Measurements from ENCODE around the gene EMC1. TPM values are rescaled to one million over a fixed set of nuclear protein-coding genes. Genes with fewer than 3 reads are reported as not detected.

Gene EMC1
- total and polyA plus RNA-seq, 2 donors (not counting 3 experiments of a cell fraction or from before 2014, with no cell fraction given) = 77.5 to 164 TPM

- DNase-seq (ENCODE audit: low read depth, low spot score) (no peak), FAIRE-seq (no peak)
- Histone ChIP-seq H3K4me2 (ENCODE audit: insufficient read depth, low read length) (no peak overlapping the region), H3K4me3 (replicated peaks in 1 of 3; ENCODE audit: insufficient read depth in 1 of 3, low read depth in 1 of 3, low read length in 3 of 3) (no peak overlapping the region), H2AFZ (ENCODE audit: low read depth, low read length) (no peak overlapping the region), H3K36me3 (ENCODE audit: control insufficient read depth in 2 of 2, extremely low read depth in 1 of 2, insufficient read depth in 2 of 2, low read length in 2 of 2) (peaks cover 11 to 21% of the 10 kb centered on the region in 2 experiments), H3K9me1 (replicated peaks; ENCODE audit: control insufficient read depth, extremely low read depth, insufficient read depth, low read length) (no peaks in the 10 kb centered on the region), H3K79me2 (ENCODE audit: control insufficient read depth, insufficient read depth, low read length) (peaks cover 57% of the 10 kb centered on the region), H3K27ac (ENCODE audit: insufficient read depth, low read depth, low read length) (no peak overlapping the region), H4K20me1 (replicated peaks; ENCODE audit: control insufficient read depth, extremely low read depth, insufficient read depth, low read length) (no peaks in the 10 kb centered on the region), H3K27me3 (ENCODE audit: control insufficient read depth in 2 of 2, insufficient read depth in 2 of 2, low read length in 2 of 2) (no peaks in the 10 kb centered on the region), H3K4me1 (ENCODE audit: control insufficient read depth, extremely low read depth, insufficient read depth, low read length) (peaks cover 18% of the 10 kb centered on the region), H3K9me3 (replicated peaks; ENCODE audit: control insufficient read depth, insufficient read depth, low read length) (no peaks in the 10 kb centered on the region), H3K9ac (replicated peaks; ENCODE audit: extremely low read depth, insufficient read depth, low read length) (no peak overlapping the region)
- ChIA-PET POLR2A (interaction anchor here (0.7 kb wide), 1 partner anchor 43 kb away, joined by 3 read pairs; no protein-coding TSS in a partner anchor), CTCF (interaction anchor here (0.7 to 1.6 kb wide), 2 partner anchors 14 to 399 kb away, joined by 3 to 8 read pairs; no protein-coding TSS in a partner anchor)
- dilution Hi-C loops (cut with MboI; ENCODE audit: extremely low pct_ligation_motif_present, low sequenced_read_pairs) = no loop called here
- TF ChIP-seq POLR2AphosphoS5 (IDR thresholded peaks at IDR 0.05; ENCODE audit: insufficient read depth, low read depth, low read length) = no peak
- no peak for TF ChIP-seq MYC (IDR thresholded peaks at IDR 0.05; ENCODE audit: low read depth, low read length)
- TF ChIP-seq GATA2 (IDR thresholded peaks at IDR 0.05; ENCODE audit: insufficient read depth, insufficient read length, low read depth, low read length) = no peak
- TF ChIP-seq MAX (IDR thresholded peaks at IDR 0.05; ENCODE audit: insufficient read depth, insufficient read length) = no peak
- TF ChIP-seq, protein P1, sequence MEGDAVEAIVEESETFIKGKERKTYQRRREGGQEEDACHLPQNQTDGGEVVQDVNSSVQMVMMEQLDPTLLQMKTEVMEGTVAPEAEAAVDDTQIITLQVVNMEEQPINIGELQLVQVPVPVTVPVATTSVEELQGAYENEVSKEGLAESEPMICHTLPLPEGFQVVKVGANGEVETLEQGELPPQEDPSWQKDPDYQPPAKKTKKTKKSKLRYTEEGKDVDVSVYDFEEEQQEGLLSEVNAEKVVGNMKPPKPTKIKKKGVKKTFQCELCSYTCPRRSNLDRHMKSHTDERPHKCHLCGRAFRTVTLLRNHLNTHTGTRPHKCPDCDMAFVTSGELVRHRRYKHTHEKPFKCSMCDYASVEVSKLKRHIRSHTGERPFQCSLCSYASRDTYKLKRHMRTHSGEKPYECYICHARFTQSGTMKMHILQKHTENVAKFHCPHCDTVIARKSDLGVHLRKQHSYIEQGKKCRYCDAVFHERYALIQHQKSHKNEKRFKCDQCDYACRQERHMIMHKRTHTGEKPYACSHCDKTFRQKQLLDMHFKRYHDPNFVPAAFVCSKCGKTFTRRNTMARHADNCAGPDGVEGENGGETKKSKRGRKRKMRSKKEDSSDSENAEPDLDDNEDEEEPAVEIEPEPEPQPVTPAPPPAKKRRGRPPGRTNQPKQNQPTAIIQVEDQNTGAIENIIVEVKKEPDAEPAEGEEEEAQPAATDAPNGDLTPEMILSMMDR (IDR thresholded peaks at IDR 0.05; ENCODE audit: extremely low read depth in 1 of 2, insufficient read depth in 1 of 2, low read depth in 1 of 2, low read length in 2 of 2) = no peak
- no peak for TF ChIP-seq POLR2A (IDR thresholded peaks at IDR 0.05; ENCODE audit: low read depth, low read length)
- TF ChIP-seq EZH2 (IDR thresholded peaks at IDR 0.05; ENCODE audit: borderline replicate concordance, low read depth, low read length, severe bottlenecking) = no peak
- no peak for TF ChIP-seq JUN (IDR thresholded peaks at IDR 0.05; ENCODE audit: borderline replicate concordance, insufficient read depth, insufficient read length, low read depth)
- TF ChIP-seq FOS (IDR thresholded peaks at IDR 0.05; ENCODE audit: borderline replicate concordance, insufficient read depth, low read length) = no peak
- no TSS peak for BruUV-seq (replicated peaks)
- intact Hi-C loops (cut with micrococcal nuclease) = loop anchor here (5.0 to 10.0 kb wide), 2 partner anchors 88 to 340 kb away; a partner anchor contains a TSS
Measured at GRCh38 chr1:19254416-19254815, 3.1 kb upstream of the EMC1 start.

Data from endothelial cell of umbilical vein (primary cell).